GM19240 (cell line): ENCODE data around the gene CRPPA.
"Not testable (repeated sequence)": the region's sequence is repeated elsewhere in the genome, so short reads cannot be mapped to it uniquely, and the experiment has no call there.

Experiments
- DNase-seq: peaks from one replicate; pipeline ENCODE4 v3.0.0; 2011; ENCODE audit warnings: low spot score; ENCODE audit not compliant: insufficient read length

Gene CRPPA

GRCh38 chr7:16398146-16399017 lies 23.0 kb downstream of the CRPPA start:
- DNase-seq = no peak

DNA sequence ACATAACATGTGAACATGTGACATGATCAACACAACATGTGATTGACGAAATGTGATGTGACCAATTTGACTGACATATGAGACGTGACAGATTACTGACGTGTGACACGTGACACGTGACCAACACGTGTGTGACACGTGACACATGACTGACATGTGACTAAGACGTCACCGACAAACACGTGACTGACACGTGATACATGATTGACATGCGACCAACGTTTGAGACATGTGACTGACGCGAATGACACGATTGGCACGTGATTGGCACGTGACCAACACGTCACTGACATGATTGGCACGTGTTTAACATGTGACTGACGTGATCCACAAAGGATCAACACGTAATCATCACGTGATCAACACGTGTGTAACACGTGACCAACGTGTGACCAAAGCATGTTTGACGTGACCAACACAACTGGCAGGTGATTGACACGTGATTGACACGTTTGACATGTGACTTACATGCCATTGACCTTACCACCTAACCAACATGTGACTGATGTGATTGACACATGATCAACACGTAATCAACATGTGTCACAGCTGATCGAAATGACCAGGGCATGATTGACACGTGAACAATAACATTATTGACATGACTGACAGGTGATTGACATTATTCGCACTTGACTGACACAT lies 23.7 kb downstream of the CRPPA start:
- DNase-seq = no peak

GRCh38 chr7:16396766-16397500 lies 24.4 kb downstream of the CRPPA start:
- DNase-seq = no peak

GRCh38 chr7:16395121-16395520 lies 26.2 kb downstream of the CRPPA start:
- DNase-seq = no peak

GRCh38 chr7:16393862-16394422 lies 27.4 kb downstream of the CRPPA start:
- no peak for DNase-seq

GRCh38 chr7:16392990-16393523 lies 28.3 kb downstream of the CRPPA start:
- DNase-seq = no peak

GRCh38 chr7:16383786-16384185 lies 37.6 kb downstream of the CRPPA start:
- not testable (repeated sequence) for DNase-seq

DNA sequence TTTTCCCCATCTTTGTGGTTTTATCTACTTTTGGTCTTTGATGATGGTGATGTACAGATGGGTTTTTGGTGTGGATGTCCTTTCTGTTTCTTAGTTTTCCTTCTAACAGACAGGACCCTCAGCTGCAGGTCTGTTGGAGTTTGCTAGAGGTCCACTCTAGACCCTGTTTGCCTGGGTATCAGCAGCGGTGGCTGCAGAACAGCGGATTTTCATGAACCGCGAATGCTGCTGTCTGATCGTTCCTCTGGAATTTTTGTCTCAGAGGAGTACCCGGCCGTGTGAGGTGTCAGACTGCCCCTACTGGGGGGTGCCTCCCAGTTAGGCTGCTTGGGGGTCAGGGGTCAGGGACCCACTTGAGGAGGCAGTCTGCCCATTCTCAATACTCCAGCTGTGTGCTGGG lies 38.2 kb downstream of the CRPPA start:
- not testable (repeated sequence) for DNase-seq
